GM19238 (cell line): ENCODE results near the gene GRAP.

Source experiments
- DNase-seq: peaks from one replicate; pipeline ENCODE4 v3.0.0; 2011; ENCODE audit warnings: low spot score; ENCODE audit not compliant: insufficient read length

Gene GRAP

GRCh38 chr17:19002805-19003542 lies 43.8 kb downstream of the GRAP start:
- DNase-seq, result no peak

GRCh38 chr17:19001907-19002590 lies 44.7 kb downstream of the GRAP start:
- no peak for DNase-seq

GRCh38 chr17:19000531-19001325 lies 46.0 kb downstream of the GRAP start:
- DNase-seq, result no peak

- DNase-seq, result no peak
Observed at GRCh38 chr17:18999911-19000310, 46.8 kb downstream of the GRAP start.

- DNase-seq, result no peak
Observed at GRCh38 chr17:18999394-18999793, 47.4 kb downstream of the GRAP start.

- no peak for DNase-seq
Observed at GRCh38 chr17:18997650-18998196, 49.0 kb downstream of the GRAP start.

- DNase-seq, result no peak
Observed at GRCh38 chr17:18996458-18996857, 50.3 kb downstream of the GRAP start.

- no peak for DNase-seq
Observed at GRCh38 chr17:18995220-18995619, 51.5 kb downstream of the GRAP start.

- no peak for DNase-seq
Observed at GRCh38 chr17:18994631-18995030, 52.1 kb downstream of the GRAP start.

GRCh38 chr17:18993905-18994526 lies 52.7 kb downstream of the GRAP start:
- no peak for DNase-seq

- DNase-seq, result peak; percentile 54
Observed at GRCh38 chr17:18992454-18993130, 54.2 kb downstream of the GRAP start.

- no peak for DNase-seq
Observed at GRCh38 chr17:18991531-18992315, 55.0 kb downstream of the GRAP start.

GRCh38 chr17:18990331-18990730 lies 56.4 kb downstream of the GRAP start:
- DNase-seq, result no peak

- DNase-seq, result no peak
Observed at GRCh38 chr17:18988546-18989173, 58.1 kb downstream of the GRAP start.

GRCh38 chr17:18987862-18988545 lies 58.8 kb downstream of the GRAP start:
- no peak for DNase-seq

- DNase-seq, result no peak
Observed at GRCh38 chr17:18987230-18987610, 59.5 kb downstream of the GRAP start.

GRCh38 chr17:18986541-18987229 lies 60.1 kb downstream of the GRAP start:
- DNase-seq, result no peak

GRCh38 chr17:18985475-18985874 lies 61.3 kb downstream of the GRAP start:
- no peak for DNase-seq
